Stimulated activated CD8-positive, alpha-beta memory T cell treated with anti-CD3 and anti-CD28 coated beads, Interleukin-12 subunit alpha, Interleukin-12 subunit beta, amount 100 ng/mL, for 24 hours (primary cell): ENCODE data around the gene BANK1.

ENCODE experiments used
- DNase-seq: peaks from one replicate; pipeline ENCODE4 v3.0.0-alpha.2; 2020; ENCODE audit errors: extremely low read depth

The BANK1 gene

DNA sequence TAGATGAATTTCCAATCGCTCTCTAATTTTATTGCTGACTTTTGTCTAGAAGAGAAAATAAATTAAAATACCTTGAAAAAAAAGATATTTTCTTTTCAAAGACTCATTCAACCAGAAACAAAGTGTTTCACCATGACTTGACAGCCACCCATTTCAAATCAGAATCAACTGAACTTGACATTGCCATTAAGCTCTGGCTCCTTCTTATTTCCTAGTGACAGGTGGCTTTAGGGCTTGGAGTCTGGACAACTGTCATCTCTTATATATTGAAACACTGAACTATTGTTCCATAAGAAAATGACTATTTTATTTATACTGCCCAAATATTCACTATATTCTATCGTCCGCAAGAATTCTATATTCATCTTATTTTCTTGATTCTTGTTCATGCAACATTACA is 325.6 kb downstream of the BANK1 start:
- no peak for DNase-seq

DNA sequence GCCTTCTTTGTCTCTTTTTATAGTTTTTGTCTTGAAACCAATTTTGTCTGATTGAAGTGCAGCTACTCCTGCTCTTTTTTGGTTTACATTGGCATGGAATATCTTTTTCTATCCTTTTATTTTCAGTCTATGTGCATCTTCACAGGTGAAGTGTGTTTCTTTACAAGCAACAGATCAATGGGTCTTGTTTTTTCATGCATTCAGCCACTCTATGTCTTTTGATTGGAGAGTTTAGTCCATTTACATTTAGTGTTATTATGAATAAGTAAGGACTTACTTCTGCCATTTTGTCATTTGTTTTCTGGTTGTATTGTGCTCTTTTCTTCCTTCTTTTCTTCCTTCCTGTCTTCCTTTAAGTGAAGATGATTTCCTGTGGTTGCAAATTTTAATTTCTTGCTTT is 330.3 kb downstream of the BANK1 start:
- DNase-seq, result no peak
